Measurements from ENCODE around the gene RAB30.

DNA sequence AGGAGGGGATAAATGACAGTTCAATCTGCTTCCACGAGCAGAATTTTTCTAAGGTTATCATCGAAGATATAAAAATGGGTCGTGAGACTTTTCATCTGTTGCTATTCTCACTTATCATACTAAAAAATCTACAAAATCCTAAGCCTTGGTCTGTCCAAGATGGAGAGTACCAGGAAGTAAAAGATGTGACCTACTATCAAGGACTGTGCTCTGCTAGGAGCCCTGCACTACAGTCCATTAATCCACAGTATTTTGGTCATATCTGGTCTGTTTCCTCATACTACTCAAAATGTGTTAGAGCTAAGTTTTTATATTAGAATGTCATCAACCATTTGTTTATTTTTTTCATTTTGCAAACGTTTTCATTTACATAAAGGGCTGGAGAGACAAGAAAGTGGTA is 90.8 kb downstream of the RAB30 start:
- TF ChIP-seq, protein P1, sequence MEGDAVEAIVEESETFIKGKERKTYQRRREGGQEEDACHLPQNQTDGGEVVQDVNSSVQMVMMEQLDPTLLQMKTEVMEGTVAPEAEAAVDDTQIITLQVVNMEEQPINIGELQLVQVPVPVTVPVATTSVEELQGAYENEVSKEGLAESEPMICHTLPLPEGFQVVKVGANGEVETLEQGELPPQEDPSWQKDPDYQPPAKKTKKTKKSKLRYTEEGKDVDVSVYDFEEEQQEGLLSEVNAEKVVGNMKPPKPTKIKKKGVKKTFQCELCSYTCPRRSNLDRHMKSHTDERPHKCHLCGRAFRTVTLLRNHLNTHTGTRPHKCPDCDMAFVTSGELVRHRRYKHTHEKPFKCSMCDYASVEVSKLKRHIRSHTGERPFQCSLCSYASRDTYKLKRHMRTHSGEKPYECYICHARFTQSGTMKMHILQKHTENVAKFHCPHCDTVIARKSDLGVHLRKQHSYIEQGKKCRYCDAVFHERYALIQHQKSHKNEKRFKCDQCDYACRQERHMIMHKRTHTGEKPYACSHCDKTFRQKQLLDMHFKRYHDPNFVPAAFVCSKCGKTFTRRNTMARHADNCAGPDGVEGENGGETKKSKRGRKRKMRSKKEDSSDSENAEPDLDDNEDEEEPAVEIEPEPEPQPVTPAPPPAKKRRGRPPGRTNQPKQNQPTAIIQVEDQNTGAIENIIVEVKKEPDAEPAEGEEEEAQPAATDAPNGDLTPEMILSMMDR (conservative IDR thresholded peaks at IDR 0.05; ENCODE audit: low read depth, low read length), result no peak
- TF ChIP-seq EZH2 (IDR thresholded peaks at IDR 0.05; ENCODE audit: borderline replicate concordance, low read depth, low read length, poor library complexity, severe bottlenecking), result no peak

Data from A673 (cell line).